Fibroblast of pulmonary artery (primary cell): ENCODE measurements around the gene B4GALT1.

Experiments
- DNase-seq: peaks from one replicate; pipeline ENCODE4 v3.0.0-alpha.2; 2010; ENCODE audit warnings: low read depth
- H3K4me3 ChIP-seq: replicated peaks from 2 replicates; pipeline ENCODE4 v1.5.1; 2011; ENCODE audit warnings: low read depth, mild to moderate bottlenecking, control low read depth, low read length, moderate library complexity
- TF ChIP-seq, protein P1 (sequence below): IDR thresholded peaks from 2 replicates; pipeline ENCODE4 v1.5.1; 2011; ENCODE audit warnings: mild to moderate bottlenecking, control low read depth, low read length, inconsistent platforms; ENCODE audit errors: missing control alignments

The B4GALT1 gene

DNA sequence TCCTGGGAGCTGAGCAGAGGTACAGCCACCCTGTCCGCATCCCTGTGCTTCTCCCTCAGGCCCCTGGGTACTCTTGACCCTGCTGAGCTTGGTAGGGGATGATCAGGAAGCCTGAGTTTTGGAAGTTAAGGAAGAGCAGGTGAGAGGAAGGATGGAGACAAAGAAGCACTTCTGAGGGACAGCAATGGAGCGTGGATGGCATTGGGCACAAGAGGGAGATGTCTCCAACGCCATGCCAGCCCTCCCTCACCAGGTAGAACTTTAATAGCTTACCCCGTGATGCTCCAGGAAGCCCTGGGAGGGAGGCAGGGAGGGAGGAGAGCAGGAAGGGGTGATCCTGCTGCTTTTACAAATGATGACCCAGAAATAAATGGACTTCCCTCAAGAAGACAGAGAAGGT lies 60.8 kb downstream of the B4GALT1 start:
- TF ChIP-seq, protein P1, sequence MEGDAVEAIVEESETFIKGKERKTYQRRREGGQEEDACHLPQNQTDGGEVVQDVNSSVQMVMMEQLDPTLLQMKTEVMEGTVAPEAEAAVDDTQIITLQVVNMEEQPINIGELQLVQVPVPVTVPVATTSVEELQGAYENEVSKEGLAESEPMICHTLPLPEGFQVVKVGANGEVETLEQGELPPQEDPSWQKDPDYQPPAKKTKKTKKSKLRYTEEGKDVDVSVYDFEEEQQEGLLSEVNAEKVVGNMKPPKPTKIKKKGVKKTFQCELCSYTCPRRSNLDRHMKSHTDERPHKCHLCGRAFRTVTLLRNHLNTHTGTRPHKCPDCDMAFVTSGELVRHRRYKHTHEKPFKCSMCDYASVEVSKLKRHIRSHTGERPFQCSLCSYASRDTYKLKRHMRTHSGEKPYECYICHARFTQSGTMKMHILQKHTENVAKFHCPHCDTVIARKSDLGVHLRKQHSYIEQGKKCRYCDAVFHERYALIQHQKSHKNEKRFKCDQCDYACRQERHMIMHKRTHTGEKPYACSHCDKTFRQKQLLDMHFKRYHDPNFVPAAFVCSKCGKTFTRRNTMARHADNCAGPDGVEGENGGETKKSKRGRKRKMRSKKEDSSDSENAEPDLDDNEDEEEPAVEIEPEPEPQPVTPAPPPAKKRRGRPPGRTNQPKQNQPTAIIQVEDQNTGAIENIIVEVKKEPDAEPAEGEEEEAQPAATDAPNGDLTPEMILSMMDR = no peak
- no peak overlapping the region for H3K4me3 ChIP-seq
- DNase-seq = no peak

GRCh38 chr9:33105959-33106358 lies 61.2 kb downstream of the B4GALT1 start:
- DNase-seq = no peak
- no peak overlapping the region for H3K4me3 ChIP-seq
- TF ChIP-seq, protein P1 = no peak

GRCh38 chr9:33105504-33105903 lies 61.6 kb downstream of the B4GALT1 start:
- no peak overlapping the region for H3K4me3 ChIP-seq
- TF ChIP-seq, protein P1 = no peak
- DNase-seq = no peak

- DNase-seq = no peak
- TF ChIP-seq, protein P1 = no peak
- H3K4me3 ChIP-seq = no peak overlapping the region
These were observed 62.7 kb downstream of the B4GALT1 start for GRCh38 chr9:33104401-33104800.

GRCh38 chr9:33103501-33104281 lies 63.4 kb downstream of the B4GALT1 start:
- DNase-seq = no peak
- TF ChIP-seq, protein P1 = no peak
- no peak overlapping the region for H3K4me3 ChIP-seq

DNA sequence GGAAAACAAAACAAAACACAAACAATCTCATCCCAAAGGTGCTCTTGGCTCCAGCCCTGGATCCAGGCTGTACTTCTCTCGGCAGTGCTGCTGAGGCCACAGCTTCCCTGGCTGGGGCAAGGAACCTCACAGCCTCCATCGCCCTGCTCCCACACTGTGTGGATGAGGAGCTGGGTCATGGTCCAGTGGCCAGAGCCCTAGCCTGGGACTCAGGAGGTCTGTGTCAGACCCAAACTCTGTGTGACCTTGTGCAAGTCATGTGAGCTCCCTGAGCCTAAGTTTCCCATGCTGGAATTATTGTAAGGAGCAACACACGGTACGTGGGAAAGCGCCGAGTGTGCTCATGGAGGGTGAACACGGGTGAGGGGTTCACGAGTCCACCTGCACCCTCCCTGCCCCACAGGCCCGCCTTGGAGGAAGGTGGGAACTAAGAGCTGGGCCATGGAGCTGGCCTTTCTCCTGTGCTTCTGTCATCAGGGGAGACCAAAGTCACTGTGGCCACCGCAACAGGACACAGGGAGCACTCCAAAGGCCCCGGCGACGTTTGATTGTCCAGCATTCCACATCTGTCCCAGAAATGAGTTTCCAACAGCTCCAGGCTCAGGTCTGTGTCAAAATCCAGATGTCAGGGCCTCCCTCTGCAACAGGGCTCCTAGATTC lies 64.5 kb downstream of the B4GALT1 start:
- no peak for DNase-seq
- TF ChIP-seq, protein P1 = no peak
- H3K4me3 ChIP-seq = no peak overlapping the region
